HFFc6 (cell line): ENCODE results near the gene PLA2G4E. TPM values are rescaled to one million over a fixed set of nuclear protein-coding genes. Genes with fewer than 3 reads are reported as not detected.

Experiments
- DNase-seq: peaks from one replicate; pipeline ENCODE4 v3.0.0-alpha.2; 2018
- H3K27ac Mint-ChIP-seq: 2 replicates; pipeline ENCODE4 v1.8.0; 2020; ENCODE audit warnings: mild to moderate bottlenecking, mixed read lengths
- H3K27me3 Mint-ChIP-seq: 2 replicates; pipeline ENCODE4 v1.8.0; 2021; ENCODE audit warnings: mild to moderate bottlenecking, moderate library complexity, mixed read lengths; ENCODE audit not compliant: insufficient read depth
- H3K36me3 Mint-ChIP-seq: 2 replicates; pipeline ENCODE4 v1.8.0; 2021; ENCODE audit warnings: low read depth, mixed read lengths
- H3K4me1 Mint-ChIP-seq: 2 replicates; pipeline ENCODE4 v1.8.0; 2020; ENCODE audit warnings: low read depth, mixed read lengths
- H3K4me3 Mint-ChIP-seq: 2 replicates; pipeline ENCODE4 v1.8.0; 2020; ENCODE audit warnings: mild to moderate bottlenecking, moderate library complexity, mixed read lengths
- H3K9me3 Mint-ChIP-seq: 2 replicates; pipeline ENCODE4 v1.8.0; 2020; ENCODE audit warnings: mild to moderate bottlenecking, mixed read lengths
- CTCF ChIP-seq: fragments of 200-600 bp; sonication (generic); IDR thresholded peaks from 2 replicates; pipeline ENCODE4 v1.5.0; 2021; ENCODE audit warnings: antibody characterized with exemption, mild to moderate bottlenecking
- total RNA-seq, 6 experiments: library from RNA; stranded (reverse); fragmentation: NEBNext Ultra II Directional; extraction: Animal tissue kit (Norgen Biotek cat#: 25700); gene quantifications; 2 replicates in 1 of 6; 3 replicates in 5 of 6; pipeline ENCODE4 v1.2.3, GENCODE V29; 2021

Gene PLA2G4E
- total RNA-seq, 6 experiments from 2014 or later, result not detected

GRCh38 chr15:41981371-41982132 is 39.3 kb downstream of the PLA2G4E start:
- H3K4me1 Mint-ChIP-seq, result peaks cover 29% of the 10 kb centered on the region
- no peak overlapping the region for H3K27ac Mint-ChIP-seq
- no peaks in the 10 kb centered on the region for H3K9me3 Mint-ChIP-seq
- H3K36me3 Mint-ChIP-seq, result no peaks in the 10 kb centered on the region
- peaks cover 13% of the 10 kb centered on the region for H3K27me3 Mint-ChIP-seq
- TF ChIP-seq CTCF, result no peak
- no peak for DNase-seq
- no peak overlapping the region; the same call in 1 of the 2 replicates for H3K4me3 Mint-ChIP-seq

- Mint-ChIP-seq H3K27me3 (peaks cover 13% of the 10 kb centered on the region), H3K27ac (no peak overlapping the region), H3K4me3 (no peak overlapping the region; the same call in 1 of the 2 replicates), H3K4me1 (peaks cover 29% of the 10 kb centered on the region), H3K9me3 (no peaks in the 10 kb centered on the region), H3K36me3 (no peaks in the 10 kb centered on the region)
- no peak for TF ChIP-seq CTCF
- no peak for DNase-seq
Observed at GRCh38 chr15:41980654-41981323, 40.1 kb downstream of the PLA2G4E start.

GRCh38 chr15:41979493-41980266 is 41.2 kb downstream of the PLA2G4E start:
- no peaks in the 10 kb centered on the region for H3K9me3 Mint-ChIP-seq
- peaks cover 18% of the 10 kb centered on the region for H3K27me3 Mint-ChIP-seq
- no peak overlapping the region for H3K4me3 Mint-ChIP-seq
- peaks cover 29% of the 10 kb centered on the region for H3K4me1 Mint-ChIP-seq
- no peak for DNase-seq
- no peaks in the 10 kb centered on the region for H3K36me3 Mint-ChIP-seq
- no peak for TF ChIP-seq CTCF
- no peak overlapping the region for H3K27ac Mint-ChIP-seq

- H3K27ac Mint-ChIP-seq, result no peak overlapping the region
- H3K27me3 Mint-ChIP-seq, result peaks cover 12% of the 10 kb centered on the region
- H3K36me3 Mint-ChIP-seq, result no peaks in the 10 kb centered on the region
- peaks cover 29% of the 10 kb centered on the region for H3K4me1 Mint-ChIP-seq
- H3K9me3 Mint-ChIP-seq, result no peaks in the 10 kb centered on the region
- TF ChIP-seq CTCF, result no peak
- no peak for DNase-seq
- H3K4me3 Mint-ChIP-seq, result no peak overlapping the region
Observed at GRCh38 chr15:41978534-41978933, 42.3 kb downstream of the PLA2G4E start.

GRCh38 chr15:41977757-41978383 is 43.0 kb downstream of the PLA2G4E start:
- DNase-seq, result no peak
- Mint-ChIP-seq H3K27ac (no peak overlapping the region), H3K36me3 (no peaks in the 10 kb centered on the region), H3K27me3 (peaks cover 12% of the 10 kb centered on the region), H3K9me3 (no peaks in the 10 kb centered on the region), H3K4me1 (peaks cover 29% of the 10 kb centered on the region), H3K4me3 (no peak overlapping the region)
- TF ChIP-seq CTCF, result no peak
